A549 (cell line): ENCODE measurements around the gene LRP4. TPM values are rescaled to one million over a fixed set of nuclear protein-coding genes. Genes with fewer than 3 reads are reported as not detected.
A peak's percentile ranks its signal among the peaks of the same experiment; 100 is the strongest.

Experiments
- ATAC-seq, 2 experiments: fragments of 200-7000 bp in 1 of 2; fragments of >200 bp in 1 of 2; cut with Nextera tagmentation in 1 of 2; cut with Tn5 transposase in 1 of 2; 3 replicates each; pipeline versions ENCODE4 v1.8.0 to v1.9.1; 2018 to 2020; ENCODE audit warnings: mild to moderate bottlenecking in 1 of 2, moderate library complexity in 1 of 2
- CTCF ChIA-PET: fragments of 300-600 bp; sonication (Branson Sonifier 250); formaldehyde crosslinking; extraction: SDS; loops from one replicate; lab custom pipeline; 2021; ENCODE audit warnings: antibody characterized with exemption, inconsistent platforms; lab: Yijun Ruan, JAX
- POLR2A ChIA-PET: fragments of 350-600 bp; formaldehyde crosslinking; extraction: SDS; loops from one replicate; lab custom pipeline; 2021; ENCODE audit warnings: antibody characterized with exemption, inconsistent platforms; lab: Yijun Ruan, JAX
- DNase-seq, 2 experiments: peaks; one replicate each; pipeline versions ENCODE4 v3.0.0 to v3.0.0-alpha.2; 2011 to 2016; ENCODE audit warnings: low read depth in 1 of 2, low spot score in 1 of 2
- FAIRE-seq: peaks from 2 replicates; lab custom pipeline; 2011; peaks lifted over from hg19 to GRCh38; lab: Jason Lieb, UNC
- H3K27ac ChIP-seq, 2 experiments: fragments of >200 bp; sonication (Bioruptor Twin); formaldehyde crosslinking; 3 replicates each; pipeline ENCODE4 v1.5.1; 2016 to 2017
- H3K4me1 ChIP-seq: fragments of >200 bp; sonication (Bioruptor Twin); formaldehyde crosslinking; 3 replicates; pipeline ENCODE4 v1.6.1; 2016
- H3K4me2 ChIP-seq: fragments of >200 bp; sonication (Bioruptor Twin); formaldehyde crosslinking; 3 replicates; pipeline ENCODE4 v1.6.1; 2016
- H3K4me3 ChIP-seq: fragments of >200 bp; sonication (Bioruptor Twin); formaldehyde crosslinking; 3 replicates; pipeline ENCODE4 v1.5.1; 2016
- H3K9me3 ChIP-seq: fragments of >200 bp; sonication (Bioruptor Twin); formaldehyde crosslinking; 3 replicates; pipeline ENCODE4 v1.6.1; 2016
- BHLHE40 ChIP-seq: IDR thresholded peaks from 2 replicates; pipeline ENCODE4 v1.6.1; 2012; ENCODE audit warnings: low read depth, low read length, inconsistent platforms
- CBX2 ChIP-seq: fragments of 200-600 bp; sonication (generic); IDR thresholded peaks from 2 replicates; pipeline ENCODE4 v1.6.1; 2016; ENCODE audit warnings: low read depth, mild to moderate bottlenecking, borderline replicate concordance
- CHD4 ChIP-seq: fragments of 200-600 bp; sonication (generic); IDR thresholded peaks from 2 replicates; pipeline ENCODE4 v1.6.1; 2016; ENCODE audit warnings: antibody characterized with exemption, mild to moderate bottlenecking, borderline replicate concordance
- EHF ChIP-seq: fragments of 250-450 bp; sonication (Bioruptor Pico); IDR thresholded peaks from 2 replicates; pipeline ENCODE4 v1.5.0; 2020; ENCODE audit warnings: mild to moderate bottlenecking
- EP300 ChIP-seq, 2 experiments: fragments of >200 bp; sonication (Bioruptor Twin); formaldehyde crosslinking; IDR thresholded peaks; 2 replicates in 1 of 2; 3 replicates in 1 of 2; pipeline ENCODE4 v1.6.1; 2016 to 2017
- FOSB ChIP-seq: fragments of 250-450 bp; sonication (Bioruptor Pico); IDR thresholded peaks from 2 replicates; pipeline ENCODE4 v1.5.0; 2020; ENCODE audit warnings: mild to moderate bottlenecking, moderate library complexity
- FOSL2 ChIP-seq, 2 experiments: fragments of 450-650 bp in 1 of 2; fragments of >200 bp in 1 of 2; sonication (Bioruptor Twin) in 1 of 2; formaldehyde crosslinking; IDR thresholded peaks; 2 replicates each; pipeline versions ENCODE4 v1.5.0 to v1.6.1; 2016 to 2020; ENCODE audit warnings: mild to moderate bottlenecking in 1 of 2, moderate library complexity in 1 of 2
- HOXA7 ChIP-seq: fragments of 250-450 bp; sonication (Bioruptor Pico); IDR thresholded peaks from 2 replicates; pipeline ENCODE4 v1.5.0; 2020; ENCODE audit warnings: mild to moderate bottlenecking, moderate library complexity
- JUN ChIP-seq, 2 experiments: fragments of >200 bp; sonication (Bioruptor Twin); formaldehyde crosslinking; IDR thresholded peaks; 2 replicates in 1 of 2; 3 replicates in 1 of 2; pipeline ENCODE4 v1.6.1; 2016 to 2017
- JUNB ChIP-seq: fragments of >200 bp; sonication (Bioruptor Twin); formaldehyde crosslinking; IDR thresholded peaks from 2 replicates; pipeline ENCODE4 v1.6.1; 2016
- MAZ ChIP-seq: fragments of 150-350 bp; IDR thresholded peaks from 2 replicates; pipeline ENCODE4 v1.6.1; 2014; ENCODE audit warnings: antibody characterized with exemption, low read depth, low read length, borderline replicate concordance
- MYC ChIP-seq: IDR thresholded peaks from 2 replicates; pipeline ENCODE4 v1.6.1; 2012; ENCODE audit warnings: mild to moderate bottlenecking, inconsistent platforms, low read length, improper control_type of control experiment, borderline replicate concordance
- POLR2A ChIP-seq: IDR thresholded peaks from 2 replicates; pipeline ENCODE4 v1.6.1; 2012; ENCODE audit warnings: mild to moderate bottlenecking, low read length
- RAD21 ChIP-seq, 2 experiments: fragments of >200 bp in 1 of 2; sonication (Bioruptor Twin) in 1 of 2; formaldehyde crosslinking in 1 of 2; IDR thresholded peaks in 1 of 2; conservative IDR thresholded peaks in 1 of 2; 2 replicates in 1 of 2; 3 replicates in 1 of 2; pipeline ENCODE4 v1.6.1; 2012 to 2018; ENCODE audit warnings: inconsistent platforms in 1 of 2
- RCOR1 ChIP-seq: fragments of 150-350 bp; IDR thresholded peaks from 2 replicates; pipeline ENCODE4 v1.6.1; 2014; ENCODE audit warnings: antibody characterized with exemption, low read length, low read depth
- RNF2 ChIP-seq: fragments of 200-600 bp; sonication (generic); IDR thresholded peaks from 2 replicates; pipeline ENCODE4 v1.6.1; 2016; ENCODE audit warnings: low read depth, mild to moderate bottlenecking, antibody characterized with exemption, moderate library complexity, borderline replicate concordance
- SMC3 ChIP-seq: fragments of >200 bp; sonication (Bioruptor Twin); formaldehyde crosslinking; IDR thresholded peaks from 3 replicates; pipeline ENCODE4 v1.6.1; 2018; ENCODE audit warnings: inconsistent platforms
- TFCP2L1 ChIP-seq: fragments of 250-450 bp; sonication (Bioruptor Pico); IDR thresholded peaks from 2 replicates; pipeline ENCODE4 v1.5.0; 2021; ENCODE audit warnings: mild to moderate bottlenecking
- TP53 ChIP-seq: fragments of 250-450 bp; sonication (Bioruptor Pico); IDR thresholded peaks from 2 replicates; pipeline ENCODE4 v1.5.0; 2021; ENCODE audit warnings: mild to moderate bottlenecking, moderate library complexity
- ZFP36 ChIP-seq: fragments of 450-650 bp; IDR thresholded peaks from 2 replicates; pipeline ENCODE4 v1.6.1; 2014; ENCODE audit warnings: borderline replicate concordance; ENCODE audit not compliant: partially characterized antibody
- WGBS: methylation state at CpG from one replicate; pipeline ENCODE4 v1.1.6; 2017; ENCODE audit errors: missing lambda C conversion rate; 5-methylcytosine and 5-hydroxymethylcytosine counted together
- polyA minus RNA-seq: library from RNA; depleted of rRNA, polyadenylated mRNA; stranded (reverse); fragments of >200 nt; gene quantifications from 2 replicates; pipeline ENCODE4 v1.2.3, GENCODE V29; 2011; rRNA and poly(A)+ RNA removed
- polyA plus RNA-seq, 4 experiments: library from polyadenylated mRNA; depleted of rRNA in 3 of 4; stranded (reverse); fragments of >200 nt; fragmentation: RNase III in 1 of 4; extraction: RNeasy Plus Mini Kit Qiagen cat#74134 plus additional on column Dnase treatment in 1 of 4; gene quantifications; 2 replicates in 3 of 4; 3 replicates in 1 of 4; pipeline ENCODE4 v1.2.3, GENCODE V29; 2011 to 2017
- TF ChIP-seq, protein P1 (sequence below): IDR thresholded peaks from 2 replicates; pipeline ENCODE4 v1.6.1; 2012
- TF ChIP-seq, protein P2 (sequence below): fragments of 450-650 bp; IDR thresholded peaks from 2 replicates; pipeline ENCODE4 v1.6.1; 2014; ENCODE audit warnings: antibody characterized with exemption
- TF ChIP-seq, protein P3 (sequence below): fragments of >200 bp; sonication (Bioruptor Twin); formaldehyde crosslinking; IDR thresholded peaks from 3 replicates; pipeline ENCODE4 v1.5.1; 2016

The LRP4 gene, protein sequence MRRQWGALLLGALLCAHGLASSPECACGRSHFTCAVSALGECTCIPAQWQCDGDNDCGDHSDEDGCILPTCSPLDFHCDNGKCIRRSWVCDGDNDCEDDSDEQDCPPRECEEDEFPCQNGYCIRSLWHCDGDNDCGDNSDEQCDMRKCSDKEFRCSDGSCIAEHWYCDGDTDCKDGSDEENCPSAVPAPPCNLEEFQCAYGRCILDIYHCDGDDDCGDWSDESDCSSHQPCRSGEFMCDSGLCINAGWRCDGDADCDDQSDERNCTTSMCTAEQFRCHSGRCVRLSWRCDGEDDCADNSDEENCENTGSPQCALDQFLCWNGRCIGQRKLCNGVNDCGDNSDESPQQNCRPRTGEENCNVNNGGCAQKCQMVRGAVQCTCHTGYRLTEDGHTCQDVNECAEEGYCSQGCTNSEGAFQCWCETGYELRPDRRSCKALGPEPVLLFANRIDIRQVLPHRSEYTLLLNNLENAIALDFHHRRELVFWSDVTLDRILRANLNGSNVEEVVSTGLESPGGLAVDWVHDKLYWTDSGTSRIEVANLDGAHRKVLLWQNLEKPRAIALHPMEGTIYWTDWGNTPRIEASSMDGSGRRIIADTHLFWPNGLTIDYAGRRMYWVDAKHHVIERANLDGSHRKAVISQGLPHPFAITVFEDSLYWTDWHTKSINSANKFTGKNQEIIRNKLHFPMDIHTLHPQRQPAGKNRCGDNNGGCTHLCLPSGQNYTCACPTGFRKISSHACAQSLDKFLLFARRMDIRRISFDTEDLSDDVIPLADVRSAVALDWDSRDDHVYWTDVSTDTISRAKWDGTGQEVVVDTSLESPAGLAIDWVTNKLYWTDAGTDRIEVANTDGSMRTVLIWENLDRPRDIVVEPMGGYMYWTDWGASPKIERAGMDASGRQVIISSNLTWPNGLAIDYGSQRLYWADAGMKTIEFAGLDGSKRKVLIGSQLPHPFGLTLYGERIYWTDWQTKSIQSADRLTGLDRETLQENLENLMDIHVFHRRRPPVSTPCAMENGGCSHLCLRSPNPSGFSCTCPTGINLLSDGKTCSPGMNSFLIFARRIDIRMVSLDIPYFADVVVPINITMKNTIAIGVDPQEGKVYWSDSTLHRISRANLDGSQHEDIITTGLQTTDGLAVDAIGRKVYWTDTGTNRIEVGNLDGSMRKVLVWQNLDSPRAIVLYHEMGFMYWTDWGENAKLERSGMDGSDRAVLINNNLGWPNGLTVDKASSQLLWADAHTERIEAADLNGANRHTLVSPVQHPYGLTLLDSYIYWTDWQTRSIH (N-terminal part only)
- polyA plus RNA-seq (2011; rRNA removed) (4.0 and 7.0 TPM in 2 replicates), polyA plus RNA-seq (2017; fragmentation: RNase III; extraction: RNeasy Plus Mini Kit Qiagen cat#74134 plus additional on column Dnase treatment) (5.0 to 6.4 TPM (median 5.4 TPM) in 3 replicates), polyA minus RNA-seq (14.2 and 20.3 TPM in 2 replicates)
- 4.7 and 5.2 TPM in 2 replicates for polyA plus RNA-seq (2012; cell fraction: cytosol; rRNA removed)
- 11.8 and 14.1 TPM in 2 replicates for polyA plus RNA-seq (2012; cell fraction: nucleus; rRNA removed)

DNA sequence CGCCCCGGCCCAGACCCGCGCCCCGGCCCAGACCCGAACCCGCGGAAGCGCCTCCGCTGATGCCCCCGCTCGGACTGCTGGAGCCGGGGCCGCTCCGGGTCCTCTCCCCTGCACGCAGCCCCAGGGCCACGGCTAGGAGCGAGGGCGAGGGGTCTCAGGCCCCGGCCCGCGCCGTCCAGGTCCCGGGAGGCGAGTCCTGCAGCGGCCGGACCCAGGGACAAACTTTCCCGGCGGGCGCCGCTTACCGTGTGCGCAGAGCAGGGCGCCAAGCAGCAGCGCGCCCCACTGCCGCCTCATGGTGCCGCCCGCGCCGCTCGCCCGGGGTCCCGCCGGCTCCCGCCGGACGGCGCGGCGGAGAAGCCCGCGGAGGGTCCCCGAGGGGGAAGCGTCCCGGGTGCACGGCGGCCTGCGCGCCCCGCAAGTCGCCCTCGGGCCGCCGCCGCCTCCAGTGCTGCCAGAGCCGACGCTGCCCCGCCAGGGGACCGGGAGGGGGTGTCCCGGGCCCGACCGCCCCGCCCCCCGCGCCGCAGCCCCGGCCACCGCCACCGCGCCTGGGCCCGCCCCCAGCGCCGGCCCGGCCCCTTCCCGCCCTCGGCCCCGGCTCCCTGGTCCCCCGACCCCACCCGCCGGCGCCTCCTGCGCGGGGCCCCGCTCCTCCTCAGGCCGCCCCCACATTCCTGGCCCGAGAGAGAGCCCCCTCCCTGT lies at the start of gene LRP4:
LRP4 (minus strand) TSS at position 468 of the 705 bp plus-strand sequence; CDS start at position 297, 171 bp downstream.
- Histone ChIP-seq H3K4me3 (peak within 1 kb of the TSS; percentile 55), H3K4me1 (peaks cover 21% of the 10 kb centered on the region), H3K27ac (peak within 1 kb of the TSS; percentile 68 to 85), H3K4me2 (peak within 1 kb of the TSS; percentile 96), H3K9me3 (no peaks in the 10 kb centered on the region)
- peak; percentile 59 to 64 for ATAC-seq
- ChIA-PET CTCF (interaction anchor here (0.6 to 3.2 kb wide), 5 partner anchors 11 to 245 kb away, joined by 3 to 34 read pairs (median 4); no protein-coding TSS in a partner anchor), POLR2A (interaction anchor here (1.3 kb wide), 1 partner anchor 19 kb away, joined by 7 read pairs; the partner anchor contains the start of gene CSTPP1)
- WGBS = 2% methylated on average over 18 of the region's 97 CpGs
- DNase-seq = peak; percentile 35 to 70
- TF ChIP-seq TFCP2L1 (CRISPR knock-in tag) (no peak), POLR2A (peak; percentile 33), CBX2 (no peak), JUN (IDR thresholded peaks at IDR 0.05) (0 out of 5 replicates have a peak, but pooled peaks of 1 of the 2 experiments have one; percentile 42), RAD21 (conservative IDR thresholded peaks at IDR 0.05 in 1 of 2, IDR thresholded peaks at IDR 0.05 in 1 of 2) (no peak; a peak in 1 of 5 replicates), CHD4 (no peak), BHLHE40 (no peak), TP53 (CRISPR knock-in tag) (no peak), RCOR1 (no peak), SMC3 (peak; percentile 27; the same call in 1 of the 3 replicates), RNF2 (no peak), MYC (no peak), MAZ (0 out of 2 replicates have a peak, but pooled peaks have one; percentile 10), FOSB (CRISPR knock-in tag) (no peak), HOXA7 (no peak), JUNB (no peak), EP300 (IDR thresholded peaks at IDR 0.05) (no peak), EHF (no peak), ZFP36 (no peak), FOSL2 (IDR thresholded peaks at IDR 0.05) (no peak), FOSL2 (CRISPR knock-in tag; IDR thresholded peaks at IDR 0.05) (no peak)
- TF ChIP-seq, protein P1, sequence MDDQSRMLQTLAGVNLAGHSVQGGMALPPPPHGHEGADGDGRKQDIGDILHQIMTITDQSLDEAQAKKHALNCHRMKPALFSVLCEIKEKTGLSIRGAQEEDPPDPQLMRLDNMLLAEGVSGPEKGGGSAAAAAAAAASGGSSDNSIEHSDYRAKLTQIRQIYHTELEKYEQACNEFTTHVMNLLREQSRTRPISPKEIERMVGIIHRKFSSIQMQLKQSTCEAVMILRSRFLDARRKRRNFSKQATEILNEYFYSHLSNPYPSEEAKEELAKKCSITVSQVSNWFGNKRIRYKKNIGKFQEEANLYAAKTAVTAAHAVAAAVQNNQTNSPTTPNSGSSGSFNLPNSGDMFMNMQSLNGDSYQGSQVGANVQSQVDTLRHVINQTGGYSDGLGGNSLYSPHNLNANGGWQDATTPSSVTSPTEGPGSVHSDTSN = no peak
- TF ChIP-seq, protein P2, sequence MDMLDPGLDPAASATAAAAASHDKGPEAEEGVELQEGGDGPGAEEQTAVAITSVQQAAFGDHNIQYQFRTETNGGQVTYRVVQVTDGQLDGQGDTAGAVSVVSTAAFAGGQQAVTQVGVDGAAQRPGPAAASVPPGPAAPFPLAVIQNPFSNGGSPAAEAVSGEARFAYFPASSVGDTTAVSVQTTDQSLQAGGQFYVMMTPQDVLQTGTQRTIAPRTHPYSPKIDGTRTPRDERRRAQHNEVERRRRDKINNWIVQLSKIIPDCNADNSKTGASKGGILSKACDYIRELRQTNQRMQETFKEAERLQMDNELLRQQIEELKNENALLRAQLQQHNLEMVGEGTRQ = no peak
- TF ChIP-seq, protein P3, sequence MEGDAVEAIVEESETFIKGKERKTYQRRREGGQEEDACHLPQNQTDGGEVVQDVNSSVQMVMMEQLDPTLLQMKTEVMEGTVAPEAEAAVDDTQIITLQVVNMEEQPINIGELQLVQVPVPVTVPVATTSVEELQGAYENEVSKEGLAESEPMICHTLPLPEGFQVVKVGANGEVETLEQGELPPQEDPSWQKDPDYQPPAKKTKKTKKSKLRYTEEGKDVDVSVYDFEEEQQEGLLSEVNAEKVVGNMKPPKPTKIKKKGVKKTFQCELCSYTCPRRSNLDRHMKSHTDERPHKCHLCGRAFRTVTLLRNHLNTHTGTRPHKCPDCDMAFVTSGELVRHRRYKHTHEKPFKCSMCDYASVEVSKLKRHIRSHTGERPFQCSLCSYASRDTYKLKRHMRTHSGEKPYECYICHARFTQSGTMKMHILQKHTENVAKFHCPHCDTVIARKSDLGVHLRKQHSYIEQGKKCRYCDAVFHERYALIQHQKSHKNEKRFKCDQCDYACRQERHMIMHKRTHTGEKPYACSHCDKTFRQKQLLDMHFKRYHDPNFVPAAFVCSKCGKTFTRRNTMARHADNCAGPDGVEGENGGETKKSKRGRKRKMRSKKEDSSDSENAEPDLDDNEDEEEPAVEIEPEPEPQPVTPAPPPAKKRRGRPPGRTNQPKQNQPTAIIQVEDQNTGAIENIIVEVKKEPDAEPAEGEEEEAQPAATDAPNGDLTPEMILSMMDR = no peak
- no peak for FAIRE-seq
